ENCODE data around the gene OXCT1. TPM values are rescaled to one million over a fixed set of nuclear protein-coding genes. Genes with fewer than 3 reads are reported as not detected.
"Not testable (repeated sequence)": the region's sequence is repeated elsewhere in the genome, so short reads cannot be mapped to it uniquely, and the experiment has no call there.

OXCT1 gene
- polyA plus RNA-seq, 1 donor: 12.0 TPM

- DNase-seq (ENCODE audit: low read depth): no peak
Observed at GRCh38 chr5:41874512-41875060, 4.4 kb upstream of the OXCT1 start.

GRCh38 chr5:41871852-41872251 lies 1.6 kb upstream of the OXCT1 start:
- DNase-seq (ENCODE audit: low read depth): no peak

GRCh38 chr5:41870627-41871048 lies 413 bp upstream of the OXCT1 start:
- DNase-seq (ENCODE audit: low read depth): no peak

- DNase-seq (ENCODE audit: low read depth): no peak
Observed at GRCh38 chr5:41869151-41869723, 988 bp downstream of the OXCT1 start.

- no peak for DNase-seq (ENCODE audit: low read depth)
Observed at GRCh38 chr5:41863871-41864486, 6.2 kb downstream of the OXCT1 start.

- no peak for DNase-seq (ENCODE audit: low read depth)
Observed at GRCh38 chr5:41858890-41859289, 11.3 kb downstream of the OXCT1 start.

GRCh38 chr5:41857989-41858388 lies 12.2 kb downstream of the OXCT1 start:
- no peak for DNase-seq (ENCODE audit: low read depth)

- peak; percentile 55 for DNase-seq (ENCODE audit: low read depth)
Observed at GRCh38 chr5:41856644-41857491, 13.4 kb downstream of the OXCT1 start.

- no peak for DNase-seq (ENCODE audit: low read depth)
Observed at GRCh38 chr5:41852293-41852692, 17.9 kb downstream of the OXCT1 start.

- DNase-seq (ENCODE audit: low read depth): no peak
Observed at GRCh38 chr5:41851116-41851515, 19.1 kb downstream of the OXCT1 start.

- DNase-seq (ENCODE audit: low read depth): no peak
Observed at GRCh38 chr5:41848983-41849382, 21.2 kb downstream of the OXCT1 start.

GRCh38 chr5:41845751-41846150 lies 24.5 kb downstream of the OXCT1 start:
- DNase-seq (ENCODE audit: low read depth): not testable (repeated sequence)

GRCh38 chr5:41844502-41844901 lies 25.7 kb downstream of the OXCT1 start:
- no peak for DNase-seq (ENCODE audit: low read depth)

GRCh38 chr5:41843456-41844370 lies 26.5 kb downstream of the OXCT1 start:
- DNase-seq (ENCODE audit: low read depth): peak; percentile 13

GRCh38 chr5:41842777-41843176 lies 27.4 kb downstream of the OXCT1 start:
- no peak for DNase-seq (ENCODE audit: low read depth)

- DNase-seq (ENCODE audit: low read depth): no peak
Observed at GRCh38 chr5:41841325-41841724, 28.9 kb downstream of the OXCT1 start.

- DNase-seq (ENCODE audit: low read depth): no peak
Observed at GRCh38 chr5:41840251-41840650, 30.0 kb downstream of the OXCT1 start.

GRCh38 chr5:41837793-41838192 lies 32.4 kb downstream of the OXCT1 start:
- DNase-seq (ENCODE audit: low read depth): no peak

- DNase-seq (ENCODE audit: low read depth): no peak
Observed at GRCh38 chr5:41835645-41836044, 34.6 kb downstream of the OXCT1 start.

GRCh38 chr5:41834506-41834905 lies 35.7 kb downstream of the OXCT1 start:
- no peak for DNase-seq (ENCODE audit: low read depth)

GRCh38 chr5:41832430-41832829 lies 37.8 kb downstream of the OXCT1 start:
- DNase-seq (ENCODE audit: low read depth): no peak
